ENCODE data around the gene TNIP1.
A peak's percentile ranks its signal among the peaks of the same experiment; 100 is the strongest.

The TNIP1 gene

DNA sequence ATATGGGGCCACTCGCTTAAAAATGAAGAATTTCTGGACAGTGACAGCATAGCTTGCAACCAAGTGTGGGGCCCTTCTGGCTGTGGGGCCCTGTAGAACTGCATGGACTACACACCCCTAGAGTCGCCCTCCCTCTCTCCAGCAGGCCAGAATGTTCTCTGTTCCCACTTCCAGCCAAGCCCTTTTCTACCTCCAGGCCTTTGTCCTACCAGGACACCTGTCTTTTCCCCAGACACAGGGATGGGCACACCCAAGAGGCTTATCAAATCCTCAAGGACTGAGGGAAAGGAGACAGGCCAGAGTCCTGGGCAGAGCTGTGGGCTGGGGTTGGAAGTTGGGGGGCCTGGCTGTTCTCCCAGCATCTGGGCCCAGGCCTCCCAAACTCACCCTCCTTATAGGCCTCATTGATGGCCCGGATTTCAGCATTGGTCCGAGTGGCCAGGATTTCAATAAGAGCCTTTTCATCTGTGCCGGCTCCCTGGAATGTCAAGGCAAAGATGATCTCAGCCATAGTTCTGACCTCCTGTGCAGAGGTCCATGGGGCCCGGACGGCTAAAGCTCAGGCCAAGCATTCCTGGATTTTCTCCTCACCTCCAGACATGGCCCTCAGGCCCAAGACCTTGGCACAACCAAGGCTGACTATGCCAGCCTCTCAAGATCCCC is 38.2 kb upstream of the TNIP1 start:
- DNase-seq (ENCODE audit: extremely low read depth, insufficient read length): no peak
- Histone ChIP-seq H3K36me3 (ENCODE audit: control insufficient read depth, insufficient read depth, low read length) (peaks cover 62% of the 10 kb centered on the region), H3K4me3 (replicated peaks; ENCODE audit: low read depth, low read length) (no peak overlapping the region), H3K27me3 (replicated peaks; ENCODE audit: control insufficient read depth, insufficient read depth, low read length) (no peaks in the 10 kb centered on the region)
- TF ChIP-seq, protein P1, sequence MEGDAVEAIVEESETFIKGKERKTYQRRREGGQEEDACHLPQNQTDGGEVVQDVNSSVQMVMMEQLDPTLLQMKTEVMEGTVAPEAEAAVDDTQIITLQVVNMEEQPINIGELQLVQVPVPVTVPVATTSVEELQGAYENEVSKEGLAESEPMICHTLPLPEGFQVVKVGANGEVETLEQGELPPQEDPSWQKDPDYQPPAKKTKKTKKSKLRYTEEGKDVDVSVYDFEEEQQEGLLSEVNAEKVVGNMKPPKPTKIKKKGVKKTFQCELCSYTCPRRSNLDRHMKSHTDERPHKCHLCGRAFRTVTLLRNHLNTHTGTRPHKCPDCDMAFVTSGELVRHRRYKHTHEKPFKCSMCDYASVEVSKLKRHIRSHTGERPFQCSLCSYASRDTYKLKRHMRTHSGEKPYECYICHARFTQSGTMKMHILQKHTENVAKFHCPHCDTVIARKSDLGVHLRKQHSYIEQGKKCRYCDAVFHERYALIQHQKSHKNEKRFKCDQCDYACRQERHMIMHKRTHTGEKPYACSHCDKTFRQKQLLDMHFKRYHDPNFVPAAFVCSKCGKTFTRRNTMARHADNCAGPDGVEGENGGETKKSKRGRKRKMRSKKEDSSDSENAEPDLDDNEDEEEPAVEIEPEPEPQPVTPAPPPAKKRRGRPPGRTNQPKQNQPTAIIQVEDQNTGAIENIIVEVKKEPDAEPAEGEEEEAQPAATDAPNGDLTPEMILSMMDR (IDR thresholded peaks at IDR 0.05; ENCODE audit: insufficient read depth, low read length, poor library complexity, severe bottlenecking): no peak

DNA sequence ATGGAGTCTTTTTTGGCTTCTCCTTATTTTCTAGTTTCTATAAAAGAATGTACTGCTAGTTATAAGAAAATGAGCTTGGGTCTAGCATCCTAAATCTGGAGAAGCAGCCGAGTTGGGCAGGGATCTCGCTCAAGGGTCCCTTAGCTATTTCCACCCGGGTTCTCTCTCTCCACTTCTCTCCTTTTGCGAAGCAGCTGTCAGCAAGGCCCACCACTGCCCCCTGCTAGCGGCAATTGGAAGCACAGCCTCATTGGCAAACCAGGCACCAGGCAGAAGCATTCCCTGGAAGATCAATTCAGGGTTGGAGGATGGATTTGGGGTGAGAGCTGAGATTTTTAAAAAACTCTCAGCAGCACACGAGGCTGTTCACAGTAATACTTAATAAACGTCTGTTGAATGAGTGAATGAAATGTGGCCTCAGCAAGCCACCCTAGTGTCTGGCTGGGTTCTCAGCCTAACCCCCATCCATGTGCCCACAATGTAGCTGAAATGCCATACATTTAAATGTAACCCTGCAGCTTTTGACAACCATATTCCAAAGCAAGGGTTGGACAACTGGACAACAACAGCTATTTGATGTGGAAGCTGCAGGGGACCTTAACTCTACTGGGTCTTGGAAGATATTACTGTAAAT is 34.6 kb upstream of the TNIP1 start:
- Histone ChIP-seq H3K27me3 (replicated peaks; ENCODE audit: control insufficient read depth, insufficient read depth, low read length) (no peaks in the 10 kb centered on the region), H3K4me3 (replicated peaks; ENCODE audit: low read depth, low read length) (no peak overlapping the region), H3K36me3 (ENCODE audit: control insufficient read depth, insufficient read depth, low read length) (peaks cover 36% of the 10 kb centered on the region)
- TF ChIP-seq, protein P1 (IDR thresholded peaks at IDR 0.05; ENCODE audit: insufficient read depth, low read length, poor library complexity, severe bottlenecking): peak; percentile 93
- no peak for DNase-seq (ENCODE audit: extremely low read depth, insufficient read length)

DNA sequence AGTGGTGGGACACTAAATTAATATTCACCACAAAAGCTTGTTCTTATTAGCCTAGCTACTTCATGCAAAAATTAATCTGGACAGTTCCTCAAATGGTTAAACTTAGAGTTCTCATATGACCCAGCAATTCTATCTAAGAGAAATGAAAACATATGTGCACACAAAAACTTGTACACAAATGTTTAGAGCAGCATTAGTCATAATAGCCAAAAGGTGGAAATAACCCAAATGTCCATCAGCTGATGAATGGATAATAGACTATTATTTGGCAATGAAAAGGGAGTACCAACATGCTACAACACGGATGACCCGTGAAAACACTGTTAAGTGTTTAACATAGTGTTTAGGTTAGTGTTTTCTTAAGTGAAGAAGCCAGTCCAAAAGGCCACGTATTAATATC is 32.8 kb upstream of the TNIP1 start:
- no peak for DNase-seq (ENCODE audit: extremely low read depth, insufficient read length)
- H3K36me3 ChIP-seq (ENCODE audit: control insufficient read depth, insufficient read depth, low read length): peaks cover 39% of the 10 kb centered on the region
- no peaks in the 10 kb centered on the region for H3K27me3 ChIP-seq (replicated peaks; ENCODE audit: control insufficient read depth, insufficient read depth, low read length)
- H3K4me3 ChIP-seq (replicated peaks; ENCODE audit: low read depth, low read length): no peak overlapping the region
- TF ChIP-seq, protein P1 (IDR thresholded peaks at IDR 0.05; ENCODE audit: insufficient read depth, low read length, poor library complexity, severe bottlenecking): no peak

DNA sequence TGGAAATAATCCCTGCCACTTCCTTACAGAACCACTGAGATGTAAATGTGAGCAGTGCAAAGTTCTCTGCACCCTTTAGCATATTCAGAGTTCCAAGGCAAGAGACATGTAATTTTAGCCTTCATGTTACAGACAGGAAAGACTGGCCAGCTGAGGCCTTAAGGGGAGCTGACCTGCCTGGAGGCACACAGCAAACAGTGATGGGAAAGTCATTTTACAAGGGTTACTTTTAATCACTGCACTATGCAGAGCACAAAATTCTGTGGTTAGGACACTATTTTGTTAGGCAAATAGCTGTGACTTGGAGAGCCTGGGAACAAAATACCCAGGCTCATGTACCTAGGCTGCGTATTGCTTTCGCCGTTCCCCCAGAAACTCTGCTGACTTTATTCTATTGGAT is 30.2 kb upstream of the TNIP1 start:
- H3K4me3 ChIP-seq (replicated peaks; ENCODE audit: low read depth, low read length): no peak overlapping the region
- no peak for DNase-seq (ENCODE audit: extremely low read depth, insufficient read length)
- no peaks in the 10 kb centered on the region for H3K27me3 ChIP-seq (replicated peaks; ENCODE audit: control insufficient read depth, insufficient read depth, low read length)
- TF ChIP-seq, protein P1 (IDR thresholded peaks at IDR 0.05; ENCODE audit: insufficient read depth, low read length, poor library complexity, severe bottlenecking): no peak
- peaks cover 42% of the 10 kb centered on the region for H3K36me3 ChIP-seq (ENCODE audit: control insufficient read depth, insufficient read depth, low read length)

DNA sequence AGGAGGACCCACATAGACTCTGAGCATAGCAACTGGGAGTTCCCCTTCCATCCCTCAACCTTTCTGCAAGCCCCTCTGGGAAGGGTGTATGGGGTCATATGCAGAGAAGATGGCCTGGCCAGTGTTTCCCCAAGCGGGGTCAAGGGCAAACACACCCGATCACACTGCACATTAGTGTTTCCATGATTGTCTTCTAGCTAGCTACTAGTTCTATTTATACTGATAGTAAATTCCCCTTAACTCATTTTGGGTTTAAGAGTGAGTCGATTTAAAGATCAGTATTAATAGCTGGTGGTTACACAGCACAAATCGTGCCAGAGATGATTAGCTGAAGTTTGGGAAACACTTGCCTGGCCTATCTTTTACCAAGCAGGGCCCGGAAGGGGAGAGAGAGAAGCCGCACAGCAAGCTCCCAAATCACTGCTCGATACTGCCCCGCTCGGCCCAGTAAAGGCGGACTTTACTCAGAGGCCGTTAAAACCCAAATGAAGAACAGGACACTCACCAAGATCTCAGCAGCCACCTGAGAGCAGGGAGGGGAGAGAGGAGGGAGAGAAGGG is 29.4 kb upstream of the TNIP1 start:
- Histone ChIP-seq H3K27me3 (replicated peaks; ENCODE audit: control insufficient read depth, insufficient read depth, low read length) (no peaks in the 10 kb centered on the region), H3K36me3 (ENCODE audit: control insufficient read depth, insufficient read depth, low read length) (peaks cover 41% of the 10 kb centered on the region), H3K4me3 (replicated peaks; ENCODE audit: low read depth, low read length) (no peak overlapping the region)
- TF ChIP-seq, protein P1 (IDR thresholded peaks at IDR 0.05; ENCODE audit: insufficient read depth, low read length, poor library complexity, severe bottlenecking): peak; percentile 28
- DNase-seq (ENCODE audit: extremely low read depth, insufficient read length): peak; percentile 46
